Nephron progenitor cell (in vitro differentiated cells): ENCODE data around the gene MTHFD1L.
"Not testable (repeated sequence)": the region's sequence is repeated elsewhere in the genome, so short reads cannot be mapped to it uniquely, and the experiment has no call there.

Experiments
- DNase-seq: peaks from one replicate; pipeline ENCODE4 v3.0.0; 2021
- H3K27ac Mint-ChIP-seq: 2 replicates; pipeline ENCODE4 v1.8.0; 2021; ENCODE audit warnings: mild to moderate bottlenecking, moderate library complexity, mixed read lengths
- H3K27me3 Mint-ChIP-seq: 2 replicates; pipeline ENCODE4 v1.8.0; 2021; ENCODE audit warnings: mild to moderate bottlenecking, low read depth, mixed read lengths; ENCODE audit not compliant: poor library complexity
- H3K36me3 Mint-ChIP-seq: 2 replicates; pipeline ENCODE4 v1.8.0; 2021; ENCODE audit warnings: low read depth, mixed read lengths
- H3K4me1 Mint-ChIP-seq: 2 replicates; pipeline ENCODE4 v1.8.0; 2021; ENCODE audit warnings: mixed read lengths
- H3K4me3 Mint-ChIP-seq: 2 replicates; pipeline ENCODE4 v1.8.0; 2021; ENCODE audit warnings: mild to moderate bottlenecking, moderate library complexity, mixed read lengths
- H3K9me3 Mint-ChIP-seq: 2 replicates; pipeline ENCODE4 v1.8.0; 2021; ENCODE audit warnings: mild to moderate bottlenecking, moderate library complexity, mixed read lengths
- TF ChIP-seq, protein P1 (sequence below): fragments of 200-600 bp; sonication (generic); IDR thresholded peaks from 2 replicates; pipeline ENCODE4 v1.5.0; 2021; ENCODE audit warnings: antibody characterized with exemption

The MTHFD1L gene

DNA sequence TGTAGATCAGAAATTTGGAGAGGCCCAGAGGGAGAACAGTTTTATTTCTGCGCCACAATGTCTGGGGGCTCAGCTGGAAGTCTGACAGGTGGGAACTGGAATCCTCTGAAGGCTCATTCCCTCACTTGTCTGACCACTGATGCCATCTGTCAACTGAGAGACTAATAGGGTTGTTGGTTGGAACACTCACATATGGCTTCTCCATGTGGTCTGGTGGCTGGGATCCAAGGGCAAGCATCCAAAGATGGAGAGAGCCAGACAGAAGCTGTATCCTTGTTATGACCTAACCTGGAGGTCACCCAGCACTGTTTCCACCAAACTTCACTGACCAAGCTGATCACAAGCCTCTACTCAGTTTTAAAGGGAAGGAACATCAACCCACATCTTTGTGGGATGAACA, 256.4 kb downstream of the MTHFD1L start:
- H3K27ac Mint-ChIP-seq = no peak overlapping the region
- peaks cover 11% of the 10 kb centered on the region for H3K9me3 Mint-ChIP-seq
- DNase-seq = no peak
- no peak overlapping the region for H3K4me3 Mint-ChIP-seq
- peaks cover 38% of the 10 kb centered on the region for H3K4me1 Mint-ChIP-seq
- no peaks in the 10 kb centered on the region for H3K27me3 Mint-ChIP-seq
- no peaks in the 10 kb centered on the region for H3K36me3 Mint-ChIP-seq
- TF ChIP-seq, protein P1, sequence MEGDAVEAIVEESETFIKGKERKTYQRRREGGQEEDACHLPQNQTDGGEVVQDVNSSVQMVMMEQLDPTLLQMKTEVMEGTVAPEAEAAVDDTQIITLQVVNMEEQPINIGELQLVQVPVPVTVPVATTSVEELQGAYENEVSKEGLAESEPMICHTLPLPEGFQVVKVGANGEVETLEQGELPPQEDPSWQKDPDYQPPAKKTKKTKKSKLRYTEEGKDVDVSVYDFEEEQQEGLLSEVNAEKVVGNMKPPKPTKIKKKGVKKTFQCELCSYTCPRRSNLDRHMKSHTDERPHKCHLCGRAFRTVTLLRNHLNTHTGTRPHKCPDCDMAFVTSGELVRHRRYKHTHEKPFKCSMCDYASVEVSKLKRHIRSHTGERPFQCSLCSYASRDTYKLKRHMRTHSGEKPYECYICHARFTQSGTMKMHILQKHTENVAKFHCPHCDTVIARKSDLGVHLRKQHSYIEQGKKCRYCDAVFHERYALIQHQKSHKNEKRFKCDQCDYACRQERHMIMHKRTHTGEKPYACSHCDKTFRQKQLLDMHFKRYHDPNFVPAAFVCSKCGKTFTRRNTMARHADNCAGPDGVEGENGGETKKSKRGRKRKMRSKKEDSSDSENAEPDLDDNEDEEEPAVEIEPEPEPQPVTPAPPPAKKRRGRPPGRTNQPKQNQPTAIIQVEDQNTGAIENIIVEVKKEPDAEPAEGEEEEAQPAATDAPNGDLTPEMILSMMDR = no peak

DNA sequence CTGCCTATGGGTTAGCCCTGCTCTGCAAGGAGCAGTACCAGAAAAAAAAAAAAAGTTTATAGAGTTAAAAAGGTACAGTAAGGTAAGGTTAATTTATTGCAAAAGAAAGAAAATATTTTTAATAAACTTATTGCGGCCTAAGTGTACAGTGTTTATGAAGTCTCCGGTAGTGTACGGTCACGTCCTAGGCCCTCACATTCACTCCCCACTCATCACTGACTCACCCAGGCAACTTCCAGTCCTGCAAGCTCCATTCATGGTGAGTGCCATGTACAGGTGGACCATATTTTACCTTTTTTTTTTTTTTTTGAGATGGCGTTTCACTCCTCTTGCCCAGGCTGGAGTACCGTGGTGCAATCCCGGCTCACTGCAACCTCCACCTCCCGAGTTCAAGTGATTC, 258.1 kb downstream of the MTHFD1L start:
- Mint-ChIP-seq H3K9me3 (peaks cover 28% of the 10 kb centered on the region), H3K4me1 (peaks cover 33% of the 10 kb centered on the region)
- H3K27me3 Mint-ChIP-seq, H3K27ac Mint-ChIP-seq, DNase-seq, H3K36me3 Mint-ChIP-seq, H3K4me3 Mint-ChIP-seq: not testable (repeated sequence)

DNA sequence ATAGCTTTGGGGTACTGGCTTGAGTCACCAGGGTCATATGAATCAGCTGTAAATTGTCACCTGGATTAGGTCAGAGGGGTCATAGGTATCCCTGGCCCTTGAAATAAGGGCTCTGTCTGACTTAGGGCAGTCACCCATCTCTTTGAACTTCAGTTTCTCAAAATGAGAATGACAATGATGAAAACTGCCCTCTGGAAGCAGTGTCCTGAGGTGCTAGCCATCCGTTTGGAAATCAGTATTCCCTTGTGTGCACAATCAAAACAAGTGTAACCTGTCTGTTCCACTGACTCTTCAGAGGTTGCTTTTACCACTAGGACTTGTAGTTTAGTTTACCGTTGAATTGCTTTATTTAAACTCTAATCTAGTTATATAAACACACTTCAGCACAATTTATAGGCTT, 259.7 kb downstream of the MTHFD1L start:
- Mint-ChIP-seq H3K9me3 (peaks cover 29% of the 10 kb centered on the region), H3K36me3 (peaks cover 13% of the 10 kb centered on the region), H3K4me1 (peaks cover 19% of the 10 kb centered on the region), H3K27ac (peak overlapping the region; percentile 49)
- H3K27me3 Mint-ChIP-seq, DNase-seq, H3K4me3 Mint-ChIP-seq: not testable (repeated sequence)

DNA sequence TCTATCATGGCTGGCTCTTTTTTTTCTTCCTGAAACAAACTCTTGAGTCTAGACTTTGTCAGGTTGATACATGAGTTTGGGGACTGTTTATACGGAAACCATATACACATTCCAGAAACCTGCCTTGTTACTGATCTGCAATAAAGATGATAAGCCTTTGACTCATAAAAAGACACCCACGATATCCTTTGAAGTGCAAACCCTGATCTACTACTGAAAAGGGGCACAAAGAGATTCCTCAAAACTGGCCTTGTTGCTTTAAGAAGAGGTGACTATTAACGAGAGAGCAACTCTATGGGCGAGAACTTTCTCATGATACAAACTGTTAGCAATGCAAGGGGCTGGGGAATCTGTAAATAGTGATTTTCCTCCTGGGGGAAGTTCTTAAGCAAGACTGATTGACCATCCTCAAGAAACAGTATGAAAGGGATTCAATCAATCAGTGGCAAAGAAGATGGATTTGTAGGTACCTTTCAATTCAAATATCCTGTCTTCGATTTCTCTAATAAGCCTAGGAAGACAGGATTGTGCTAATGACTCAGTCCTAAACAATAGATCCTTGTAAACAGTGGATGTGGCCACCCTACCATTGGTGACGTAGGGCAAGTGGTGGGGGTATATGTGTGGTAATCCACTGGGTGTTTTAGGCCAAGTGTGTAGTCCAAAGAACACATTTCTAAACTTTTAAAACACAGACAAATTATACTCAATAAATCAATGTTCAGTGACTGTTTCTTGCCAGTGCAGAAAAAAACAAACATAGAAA, 260.3 kb downstream of the MTHFD1L start:
- Mint-ChIP-seq H3K36me3 (peaks cover 17% of the 10 kb centered on the region), H3K27ac (peak overlapping the region; percentile 49), H3K9me3 (peaks cover 29% of the 10 kb centered on the region), H3K4me1 (peaks cover 13% of the 10 kb centered on the region)
- H3K27me3 Mint-ChIP-seq, H3K4me3 Mint-ChIP-seq, DNase-seq: not testable (repeated sequence)

DNA sequence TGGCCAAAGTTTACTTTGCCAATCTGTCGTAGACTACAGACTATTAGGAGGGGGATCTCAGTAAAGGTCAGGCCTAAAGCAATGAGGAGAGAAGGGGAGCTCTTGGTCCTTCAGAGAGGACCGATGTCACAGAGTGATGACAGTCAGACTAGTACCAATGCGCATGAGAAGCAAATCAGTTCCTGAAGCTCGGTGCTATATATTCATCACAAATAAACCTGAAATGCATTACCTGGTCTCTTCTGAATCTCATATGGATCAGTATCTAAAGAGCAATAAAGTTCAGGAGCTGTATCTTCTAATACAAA, 260.9 kb downstream of the MTHFD1L start:
- Mint-ChIP-seq H3K4me1 (peaks cover 12% of the 10 kb centered on the region), H3K36me3 (peaks cover 17% of the 10 kb centered on the region), H3K27ac (peak overlapping the region; percentile 16), H3K9me3 (peaks cover 29% of the 10 kb centered on the region)
- not testable (repeated sequence) for H3K27me3 Mint-ChIP-seq, H3K4me3 Mint-ChIP-seq, DNase-seq

DNA sequence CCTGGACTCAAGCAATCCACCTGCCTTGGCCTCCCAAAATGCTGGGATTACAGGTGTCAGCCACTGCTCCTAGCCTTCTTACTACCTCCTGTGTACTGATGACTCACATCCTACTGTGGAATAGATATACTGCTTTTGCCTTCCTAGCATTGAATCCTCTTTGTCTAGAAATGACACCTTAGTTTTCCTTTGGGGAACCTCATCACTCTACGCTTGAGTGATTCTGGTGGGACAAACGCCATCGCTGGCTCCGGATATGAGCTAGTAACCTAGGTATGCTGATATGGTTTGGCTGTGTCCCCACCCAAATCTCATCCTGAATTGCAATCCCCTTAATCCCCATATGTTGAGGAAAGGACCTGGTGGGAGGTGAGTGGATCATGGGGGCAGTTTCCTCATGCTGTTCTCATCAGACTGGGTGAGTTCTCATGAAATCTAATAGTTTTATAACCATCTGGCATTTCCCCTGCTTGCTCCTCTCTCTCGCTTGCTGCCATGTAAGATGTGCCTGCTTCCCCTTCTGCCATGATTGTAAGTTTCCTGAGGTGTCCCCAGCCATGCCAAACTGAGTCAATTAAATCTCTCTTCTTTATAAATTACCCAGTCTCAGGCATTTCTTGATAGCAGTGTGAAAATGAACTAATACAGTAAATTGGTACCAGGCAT, 261.8 kb downstream of the MTHFD1L start:
- H3K4me3 Mint-ChIP-seq, H3K27ac Mint-ChIP-seq, H3K27me3 Mint-ChIP-seq, DNase-seq: not testable (repeated sequence)
- Mint-ChIP-seq H3K4me1 (peaks cover 12% of the 10 kb centered on the region), H3K9me3 (peaks cover 34% of the 10 kb centered on the region), H3K36me3 (peaks cover 17% of the 10 kb centered on the region)

DNA sequence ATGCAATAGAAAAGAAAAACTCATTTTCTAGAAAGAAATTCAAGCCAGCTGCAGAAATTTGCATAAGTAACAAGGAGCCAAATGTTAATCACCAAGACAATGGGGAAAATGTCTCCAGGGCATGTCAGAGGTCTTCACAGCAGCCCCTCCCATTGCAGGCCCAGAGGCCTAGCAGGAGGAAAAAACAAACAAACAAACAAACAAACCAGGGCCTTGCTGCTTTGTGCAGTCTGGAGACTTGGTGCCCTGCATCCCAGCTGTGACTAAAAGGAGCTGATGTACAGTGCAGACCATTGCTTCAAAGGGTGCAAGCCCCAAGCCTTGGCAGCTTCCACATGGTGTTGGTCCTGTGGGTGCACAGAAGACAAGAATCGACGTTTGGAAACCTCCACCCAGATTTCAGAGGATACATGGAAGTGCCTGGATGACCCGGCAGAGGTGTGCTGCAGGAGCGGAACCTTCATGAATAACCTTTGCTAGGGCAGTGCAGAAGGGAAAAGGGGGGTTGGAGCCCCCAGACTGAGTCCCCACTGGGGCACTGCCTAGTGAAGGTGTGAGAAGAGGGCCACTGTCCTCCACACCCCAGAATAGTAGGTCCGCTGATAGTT, 263.4 kb downstream of the MTHFD1L start:
- peaks cover 4% of the 10 kb centered on the region for H3K27me3 Mint-ChIP-seq
- peaks cover 48% of the 10 kb centered on the region for H3K9me3 Mint-ChIP-seq
- no peak for DNase-seq
- peaks cover 18% of the 10 kb centered on the region for H3K36me3 Mint-ChIP-seq
- H3K27ac Mint-ChIP-seq = no peak overlapping the region
- H3K4me3 Mint-ChIP-seq = no peak overlapping the region
- H3K4me1 Mint-ChIP-seq = peaks cover 12% of the 10 kb centered on the region
- TF ChIP-seq, protein P1 = no peak

DNA sequence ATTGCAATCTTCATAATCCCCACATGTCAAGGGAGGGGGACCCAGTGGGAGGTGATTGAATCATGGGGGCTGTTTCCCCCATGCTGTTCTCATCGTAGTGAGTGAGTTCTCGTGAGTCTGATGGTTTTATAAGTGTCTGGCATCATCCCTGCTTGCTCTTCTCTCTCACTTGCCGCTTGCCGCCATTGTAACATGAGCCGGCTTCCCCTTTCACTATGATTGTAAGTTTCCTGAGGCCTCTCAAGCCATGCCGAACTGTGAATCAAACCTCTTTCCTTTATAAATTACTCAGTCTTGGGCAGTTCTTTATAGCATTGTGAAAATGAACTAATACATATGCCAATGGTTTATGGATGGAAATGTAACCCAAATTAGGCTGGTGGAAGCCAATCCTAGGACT, 264.8 kb downstream of the MTHFD1L start:
- Mint-ChIP-seq H3K27ac (no peak overlapping the region), H3K4me3 (no peak overlapping the region), H3K27me3 (peaks cover 4% of the 10 kb centered on the region), H3K36me3 (peaks cover 24% of the 10 kb centered on the region), H3K4me1 (peaks cover 11% of the 10 kb centered on the region), H3K9me3 (peaks cover 56% of the 10 kb centered on the region)
- TF ChIP-seq, protein P1 = no peak
- no peak for DNase-seq
